A549 (cell line): ENCODE data around the gene HS6ST3. TPM values are rescaled to one million over a fixed set of nuclear protein-coding genes. Genes with fewer than 3 reads are reported as not detected.

ENCODE experiments used
- ATAC-seq, 2 experiments: fragments of 200-7000 bp in 1 of 2; fragments of >200 bp in 1 of 2; cut with Nextera tagmentation in 1 of 2; cut with Tn5 transposase in 1 of 2; 3 replicates each; pipeline versions ENCODE4 v1.8.0 to v1.9.1; 2018 to 2020; ENCODE audit warnings: mild to moderate bottlenecking in 1 of 2, moderate library complexity in 1 of 2
- CTCF ChIA-PET: fragments of 300-600 bp; sonication (Branson Sonifier 250); formaldehyde crosslinking; extraction: SDS; loops from one replicate; lab custom pipeline; 2021; ENCODE audit warnings: antibody characterized with exemption, inconsistent platforms; lab: Yijun Ruan, JAX
- POLR2A ChIA-PET: fragments of 350-600 bp; formaldehyde crosslinking; extraction: SDS; loops from one replicate; lab custom pipeline; 2021; ENCODE audit warnings: antibody characterized with exemption, inconsistent platforms; lab: Yijun Ruan, JAX
- DNase-seq, 2 experiments: peaks; one replicate each; pipeline versions ENCODE4 v3.0.0 to v3.0.0-alpha.2; 2011 to 2016; ENCODE audit warnings: low read depth in 1 of 2, low spot score in 1 of 2
- FAIRE-seq: peaks from 2 replicates; lab custom pipeline; 2011; peaks lifted over from hg19 to GRCh38; lab: Jason Lieb, UNC
- H3K27ac ChIP-seq, 2 experiments: fragments of >200 bp; sonication (Bioruptor Twin); formaldehyde crosslinking; 3 replicates each; pipeline ENCODE4 v1.5.1; 2016 to 2017
- H3K4me1 ChIP-seq: fragments of >200 bp; sonication (Bioruptor Twin); formaldehyde crosslinking; 3 replicates; pipeline ENCODE4 v1.6.1; 2016
- H3K4me2 ChIP-seq: fragments of >200 bp; sonication (Bioruptor Twin); formaldehyde crosslinking; 3 replicates; pipeline ENCODE4 v1.6.1; 2016
- H3K4me3 ChIP-seq: fragments of >200 bp; sonication (Bioruptor Twin); formaldehyde crosslinking; 3 replicates; pipeline ENCODE4 v1.5.1; 2016
- H3K9me3 ChIP-seq: fragments of >200 bp; sonication (Bioruptor Twin); formaldehyde crosslinking; 3 replicates; pipeline ENCODE4 v1.6.1; 2016
- BCL3 ChIP-seq: fragments of >200 bp; sonication (Bioruptor Twin); formaldehyde crosslinking; IDR thresholded peaks from 3 replicates; pipeline ENCODE4 v1.6.1; 2016
- BHLHE40 ChIP-seq: IDR thresholded peaks from 2 replicates; pipeline ENCODE4 v1.6.1; 2012; ENCODE audit warnings: low read depth, low read length, inconsistent platforms
- CHD2 ChIP-seq: fragments of 150-350 bp; IDR thresholded peaks from 2 replicates; pipeline ENCODE4 v1.6.1; 2014; ENCODE audit warnings: low read length; ENCODE audit not compliant: partially characterized antibody
- CHD4 ChIP-seq: fragments of 200-600 bp; sonication (generic); IDR thresholded peaks from 2 replicates; pipeline ENCODE4 v1.6.1; 2016; ENCODE audit warnings: antibody characterized with exemption, mild to moderate bottlenecking, borderline replicate concordance
- EHMT2 ChIP-seq: fragments of 200-600 bp; sonication (generic); IDR thresholded peaks from 2 replicates; pipeline ENCODE4 v1.6.1; 2016; ENCODE audit warnings: antibody characterized with exemption, low read depth, mild to moderate bottlenecking, moderate library complexity
- FOSL2 ChIP-seq, 2 experiments: fragments of 450-650 bp in 1 of 2; fragments of >200 bp in 1 of 2; sonication (Bioruptor Twin) in 1 of 2; formaldehyde crosslinking; IDR thresholded peaks; 2 replicates each; pipeline versions ENCODE4 v1.5.0 to v1.6.1; 2016 to 2020; ENCODE audit warnings: mild to moderate bottlenecking in 1 of 2, moderate library complexity in 1 of 2
- GATA3 ChIP-seq: IDR thresholded peaks from 2 replicates; pipeline ENCODE4 v1.6.1; 2012; ENCODE audit warnings: borderline replicate concordance
- JUNB ChIP-seq: fragments of >200 bp; sonication (Bioruptor Twin); formaldehyde crosslinking; IDR thresholded peaks from 2 replicates; pipeline ENCODE4 v1.6.1; 2016
- MAFK ChIP-seq: fragments of 450-650 bp; IDR thresholded peaks from 2 replicates; pipeline ENCODE4 v1.6.1; 2014; ENCODE audit not compliant: partially characterized antibody
- NFE2L2 ChIP-seq: fragments of 150-350 bp; conservative IDR thresholded peaks from 2 replicates; pipeline ENCODE4 v1.6.1; 2014; ENCODE audit warnings: low read length
- NPAS2 ChIP-seq: fragments of 250-450 bp; sonication (Bioruptor Pico); IDR thresholded peaks from 2 replicates; pipeline ENCODE4 v1.8.0; 2022; ENCODE audit warnings: mild to moderate bottlenecking, moderate library complexity, borderline replicate concordance
- PBX3 ChIP-seq: IDR thresholded peaks from 2 replicates; pipeline ENCODE4 v1.6.1; 2012
- POLR2A ChIP-seq: IDR thresholded peaks from 2 replicates; pipeline ENCODE4 v1.6.1; 2012; ENCODE audit warnings: mild to moderate bottlenecking, low read length
- RCOR1 ChIP-seq: fragments of 150-350 bp; IDR thresholded peaks from 2 replicates; pipeline ENCODE4 v1.6.1; 2014; ENCODE audit warnings: antibody characterized with exemption, low read length, low read depth
- REST ChIP-seq: fragments of 200-600 bp; sonication (generic); IDR thresholded peaks from 2 replicates; pipeline ENCODE4 v1.6.1; 2016; ENCODE audit warnings: antibody characterized with exemption, mild to moderate bottlenecking, moderate library complexity
- RFX5 ChIP-seq: fragments of 450-650 bp; IDR thresholded peaks from 2 replicates; pipeline ENCODE4 v1.7.1; 2014; ENCODE audit warnings: antibody characterized with exemption, mild to moderate bottlenecking, moderate library complexity
- RNF2 ChIP-seq: fragments of 200-600 bp; sonication (generic); IDR thresholded peaks from 2 replicates; pipeline ENCODE4 v1.6.1; 2016; ENCODE audit warnings: low read depth, mild to moderate bottlenecking, antibody characterized with exemption, moderate library complexity, borderline replicate concordance
- SMC3 ChIP-seq: fragments of >200 bp; sonication (Bioruptor Twin); formaldehyde crosslinking; IDR thresholded peaks from 3 replicates; pipeline ENCODE4 v1.6.1; 2018; ENCODE audit warnings: inconsistent platforms
- TP53 ChIP-seq: fragments of 250-450 bp; sonication (Bioruptor Pico); IDR thresholded peaks from 2 replicates; pipeline ENCODE4 v1.5.0; 2021; ENCODE audit warnings: mild to moderate bottlenecking, moderate library complexity
- ZC3H11A ChIP-seq: fragments of 450-650 bp; IDR thresholded peaks from 2 replicates; pipeline ENCODE4 v1.6.1; 2014; ENCODE audit warnings: antibody characterized with exemption, mild to moderate bottlenecking
- ZNF302 ChIP-seq: fragments of 250-450 bp; sonication (Bioruptor Pico); IDR thresholded peaks from 2 replicates; pipeline ENCODE4 v1.9.0; 2021; ENCODE audit warnings: inconsistent platforms, mild to moderate bottlenecking, moderate library complexity
- WGBS: methylation state at CpG from one replicate; pipeline ENCODE4 v1.1.6; 2017; ENCODE audit errors: missing lambda C conversion rate; 5-methylcytosine and 5-hydroxymethylcytosine counted together
- polyA plus RNA-seq, 4 experiments: library from polyadenylated mRNA; depleted of rRNA in 3 of 4; stranded (reverse); fragments of >200 nt; fragmentation: RNase III in 1 of 4; extraction: RNeasy Plus Mini Kit Qiagen cat#74134 plus additional on column Dnase treatment in 1 of 4; gene quantifications; 2 replicates in 3 of 4; 3 replicates in 1 of 4; pipeline ENCODE4 v1.2.3, GENCODE V29; 2011 to 2017

The HS6ST3 gene
- polyA plus RNA-seq, 2 of the 4 experiments (the other 2 are of a cell fraction): not detected

GRCh38 chr13:96444676-96445075 lies 354.8 kb downstream of the HS6ST3 start:
- H3K4me1 ChIP-seq: no peaks in the 10 kb centered on the region
- H3K4me3 ChIP-seq: no peak overlapping the region
- no peak for DNase-seq
- ChIA-PET POLR2A (no interaction called here), CTCF (no interaction called here)
- FAIRE-seq: no peak
- WGBS: 0% methylated on average over 3 of the region's 3 CpGs
- H3K9me3 ChIP-seq: no peaks in the 10 kb centered on the region
- TF ChIP-seq PBX3: no peak
- TF ChIP-seq RNF2: no peak
- TF ChIP-seq BCL3: no peak
- no peak for TF ChIP-seq EHMT2
- TF ChIP-seq FOSL2 (IDR thresholded peaks at IDR 0.05): no peak
- no peak for TF ChIP-seq FOSL2 (CRISPR knock-in tag; IDR thresholded peaks at IDR 0.05)
- no peak overlapping the region for H3K27ac ChIP-seq
- no peak for ATAC-seq
- no peak overlapping the region for H3K4me2 ChIP-seq

GRCh38 chr13:96449920-96450319 lies 360.0 kb downstream of the HS6ST3 start:
- Histone ChIP-seq H3K9me3 (no peaks in the 10 kb centered on the region), H3K4me3 (no peak overlapping the region), H3K27ac (no peak overlapping the region), H3K4me1 (no peaks in the 10 kb centered on the region)
- no peak for FAIRE-seq
- CTCF ChIA-PET: no interaction called here
- WGBS: 2% methylated on average over 1 of the region's 1 CpG
- TF ChIP-seq ZNF302 (no peak), PBX3 (no peak), RFX5 (no peak), TP53 (no peak), CHD2 (no peak), BHLHE40 (no peak), ZC3H11A (no peak), REST (no peak), NPAS2 (CRISPR knock-in tag) (no peak), POLR2A (no peak), JUNB (no peak), SMC3 (no peak), CHD4 (no peak), GATA3 (no peak), NFE2L2 (no peak), RCOR1 (no peak), MAFK (no peak)
- TF ChIP-seq, all 56 proteins: peak for 0
- DNase-seq (no peak), ATAC-seq (no peak)
- POLR2A ChIA-PET: no interaction called here
- H3K4me2 ChIP-seq: no peak overlapping the region
